ENCODE measurements around the gene GMDS. TPM values are rescaled to one million over a fixed set of nuclear protein-coding genes. Genes with fewer than 3 reads are reported as not detected.
A peak's percentile ranks its signal among the peaks of the same experiment; 100 is the strongest.

Gene GMDS
- total RNA-seq, 1 donor from 2014 or later = 30.2 TPM

GRCh38 chr6:1593286-1593957, 652.0 kb downstream of the GMDS start:
- H3K36me3 ChIP-seq = no peaks in the 10 kb centered on the region
- no peak for DNase-seq (ENCODE audit: extremely low spot score in 2 of 2)
- H3K27me3 ChIP-seq = no peaks in the 10 kb centered on the region
- intact Hi-C loops (cut with DNase I) = no loop called here
- TF ChIP-seq POLR2AphosphoS5 (IDR thresholded peaks at IDR 0.05; ENCODE audit: insufficient read depth in 1 of 2, low read depth in 1 of 2) = no peak
- TF ChIP-seq CTCF (IDR thresholded peaks at IDR 0.05) = no peak
- TF ChIP-seq POLR2A (IDR thresholded peaks at IDR 0.05) = no peak
- no peak overlapping the region for H3K27ac ChIP-seq
- no peak overlapping the region for H3K4me3 ChIP-seq
- H3K9me3 ChIP-seq = no peaks in the 10 kb centered on the region
- no peaks in the 10 kb centered on the region for H3K4me1 ChIP-seq

- intact Hi-C loops (cut with DNase I) = no loop called here
- no peak for DNase-seq (ENCODE audit: extremely low spot score in 2 of 2)
- H3K27ac ChIP-seq = no peak overlapping the region
Observed at GRCh38 chr6:1592852-1593251, 652.6 kb downstream of the GMDS start.

GRCh38 chr6:1591926-1592325, 653.5 kb downstream of the GMDS start:
- TF ChIP-seq CTCF (IDR thresholded peaks at IDR 0.05) = no peak
- TF ChIP-seq POLR2AphosphoS5 (IDR thresholded peaks at IDR 0.05; ENCODE audit: insufficient read depth in 1 of 2, low read depth in 1 of 2) = no peak
- peak in 1 of 2 donors; percentile 52 for DNase-seq (ENCODE audit: extremely low spot score in 2 of 2)
- H3K4me3 ChIP-seq = no peak overlapping the region
- no peaks in the 10 kb centered on the region for H3K36me3 ChIP-seq
- H3K27me3 ChIP-seq = no peaks in the 10 kb centered on the region
- H3K27ac ChIP-seq = no peak overlapping the region
- H3K4me1 ChIP-seq = no peaks in the 10 kb centered on the region
- H3K9me3 ChIP-seq = no peaks in the 10 kb centered on the region
- intact Hi-C loops (cut with DNase I) = no loop called here

More at GRCh38 chr6:1592852-1593251, 652.6 kb downstream of the GMDS start:
- Histone ChIP-seq H3K4me3 (no peak overlapping the region), H3K36me3 (no peaks in the 10 kb centered on the region), H3K9me3 (no peaks in the 10 kb centered on the region), H3K4me1 (no peaks in the 10 kb centered on the region), H3K27me3 (no peaks in the 10 kb centered on the region)
- TF ChIP-seq CTCF (IDR thresholded peaks at IDR 0.05) (no peak), POLR2AphosphoS5 (IDR thresholded peaks at IDR 0.05; ENCODE audit: insufficient read depth in 1 of 2, low read depth in 1 of 2) (no peak), POLR2A (IDR thresholded peaks at IDR 0.05) (no peak)

- no peak for DNase-seq (ENCODE audit: extremely low spot score in 2 of 2)
- Histone ChIP-seq H3K36me3 (no peaks in the 10 kb centered on the region), H3K27ac (no peak overlapping the region), H3K9me3 (no peaks in the 10 kb centered on the region), H3K27me3 (no peaks in the 10 kb centered on the region), H3K4me1 (no peaks in the 10 kb centered on the region), H3K4me3 (no peak overlapping the region)
- no peak for TF ChIP-seq POLR2A (IDR thresholded peaks at IDR 0.05)
- TF ChIP-seq CTCF (IDR thresholded peaks at IDR 0.05) = no peak
- no peak for TF ChIP-seq POLR2AphosphoS5 (IDR thresholded peaks at IDR 0.05; ENCODE audit: insufficient read depth in 1 of 2, low read depth in 1 of 2)
- intact Hi-C loops (cut with DNase I) = no loop called here
Observed at GRCh38 chr6:1591243-1591642, 654.2 kb downstream of the GMDS start.

- H3K27ac ChIP-seq = no peak overlapping the region
- no peak for TF ChIP-seq CTCF (IDR thresholded peaks at IDR 0.05)
- no peak for TF ChIP-seq POLR2AphosphoS5 (IDR thresholded peaks at IDR 0.05; ENCODE audit: insufficient read depth in 1 of 2, low read depth in 1 of 2)
- TF ChIP-seq POLR2A (IDR thresholded peaks at IDR 0.05) = no peak
- no peak overlapping the region for H3K4me3 ChIP-seq
- H3K9me3 ChIP-seq = no peaks in the 10 kb centered on the region
- H3K27me3 ChIP-seq = no peaks in the 10 kb centered on the region
- no peaks in the 10 kb centered on the region for H3K4me1 ChIP-seq
- intact Hi-C loops (cut with DNase I) = no loop called here
- no peaks in the 10 kb centered on the region for H3K36me3 ChIP-seq
- peak in 1 of 2 donors; percentile 71 for DNase-seq (ENCODE audit: extremely low spot score in 2 of 2)
Observed at GRCh38 chr6:1590580-1590979, 654.8 kb downstream of the GMDS start.

All from vagina (tissue), 2 donors.